Fibroblast of mammary gland (primary cell): ENCODE data around the gene NME3.

Experiments used
- DNase-seq: peaks from one replicate; pipeline ENCODE4 v3.0.0-alpha.2; 2010; ENCODE audit warnings: low read depth
- H3K4me3 ChIP-seq: 2 replicates; pipeline ENCODE4 v1.5.1; 2011; ENCODE audit warnings: low read depth, mild to moderate bottlenecking, low read length, moderate library complexity; ENCODE audit not compliant: control insufficient read depth
- TF ChIP-seq, protein P1 (sequence below): conservative IDR thresholded peaks from 2 replicates; pipeline ENCODE4 v1.5.1; 2011; ENCODE audit warnings: low read depth, low read length, inconsistent platforms; ENCODE audit not compliant: control insufficient read depth, insufficient read depth

Gene NME3

DNA sequence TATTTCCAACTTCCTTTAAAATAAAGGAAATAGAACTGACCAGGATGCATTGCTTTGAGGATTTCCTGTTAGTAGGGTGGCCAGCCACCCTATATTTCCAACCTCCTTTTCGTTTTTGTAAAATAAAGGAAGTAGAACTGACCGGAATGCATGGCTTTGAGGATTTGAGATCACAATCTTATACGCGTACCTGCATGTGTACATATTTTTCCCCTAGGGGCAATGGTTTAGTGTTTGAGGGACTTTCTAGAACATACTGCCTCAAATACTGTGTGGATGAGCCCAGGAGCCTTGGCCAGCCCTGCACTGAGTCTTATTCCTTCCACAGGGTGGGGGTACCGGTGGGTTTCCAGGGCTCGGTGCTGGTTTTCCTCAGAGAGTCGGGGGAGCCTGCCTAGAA is 39.7 kb downstream of the NME3 start:
- no peak overlapping the region for H3K4me3 ChIP-seq
- TF ChIP-seq, protein P1, sequence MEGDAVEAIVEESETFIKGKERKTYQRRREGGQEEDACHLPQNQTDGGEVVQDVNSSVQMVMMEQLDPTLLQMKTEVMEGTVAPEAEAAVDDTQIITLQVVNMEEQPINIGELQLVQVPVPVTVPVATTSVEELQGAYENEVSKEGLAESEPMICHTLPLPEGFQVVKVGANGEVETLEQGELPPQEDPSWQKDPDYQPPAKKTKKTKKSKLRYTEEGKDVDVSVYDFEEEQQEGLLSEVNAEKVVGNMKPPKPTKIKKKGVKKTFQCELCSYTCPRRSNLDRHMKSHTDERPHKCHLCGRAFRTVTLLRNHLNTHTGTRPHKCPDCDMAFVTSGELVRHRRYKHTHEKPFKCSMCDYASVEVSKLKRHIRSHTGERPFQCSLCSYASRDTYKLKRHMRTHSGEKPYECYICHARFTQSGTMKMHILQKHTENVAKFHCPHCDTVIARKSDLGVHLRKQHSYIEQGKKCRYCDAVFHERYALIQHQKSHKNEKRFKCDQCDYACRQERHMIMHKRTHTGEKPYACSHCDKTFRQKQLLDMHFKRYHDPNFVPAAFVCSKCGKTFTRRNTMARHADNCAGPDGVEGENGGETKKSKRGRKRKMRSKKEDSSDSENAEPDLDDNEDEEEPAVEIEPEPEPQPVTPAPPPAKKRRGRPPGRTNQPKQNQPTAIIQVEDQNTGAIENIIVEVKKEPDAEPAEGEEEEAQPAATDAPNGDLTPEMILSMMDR, result no peak
- no peak for DNase-seq

DNA sequence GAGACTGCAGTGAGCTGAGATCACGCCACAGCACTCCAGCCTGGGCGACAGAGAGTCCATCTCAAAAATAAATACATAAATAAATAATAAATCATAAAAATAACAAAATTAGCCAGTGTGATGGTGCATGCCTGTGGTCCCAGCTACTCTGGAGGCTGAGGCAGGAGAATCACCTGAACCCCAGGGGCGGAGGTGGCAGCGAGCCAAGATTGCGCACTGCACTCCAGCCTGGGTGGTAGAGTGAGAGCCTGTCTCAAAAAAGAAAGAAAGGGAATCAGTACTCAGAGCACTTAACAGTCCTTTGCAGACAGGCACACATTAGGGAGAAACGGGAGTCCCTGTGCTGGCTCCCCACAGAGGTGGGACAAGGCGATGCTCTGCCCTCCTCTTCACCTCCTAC is 40.3 kb downstream of the NME3 start:
- no peak for DNase-seq
- H3K4me3 ChIP-seq, result no peak overlapping the region
- TF ChIP-seq, protein P1, result no peak

DNA sequence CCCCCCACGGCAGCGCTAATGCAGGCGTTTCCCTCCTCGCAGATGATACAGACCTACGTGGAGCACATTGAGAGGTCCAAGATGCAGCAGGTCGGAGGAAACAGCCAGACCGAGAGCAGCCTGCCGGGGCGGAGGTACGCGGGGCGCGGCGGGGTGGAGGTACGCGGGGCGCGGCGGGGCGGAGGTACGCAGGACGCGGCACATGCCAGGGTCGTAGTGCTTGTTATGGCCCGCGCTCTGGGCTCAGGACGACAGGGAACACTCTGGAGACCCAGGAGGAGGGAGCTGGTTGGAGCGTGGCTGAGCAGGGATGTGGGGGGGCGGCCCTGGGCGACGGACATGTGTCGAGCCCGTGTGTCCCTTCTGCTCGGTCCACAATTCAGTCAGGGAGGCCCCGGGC is 41.9 kb downstream of the NME3 start:
- TF ChIP-seq, protein P1, result no peak
- no peak for DNase-seq
- H3K4me3 ChIP-seq, result no peak overlapping the region

DNA sequence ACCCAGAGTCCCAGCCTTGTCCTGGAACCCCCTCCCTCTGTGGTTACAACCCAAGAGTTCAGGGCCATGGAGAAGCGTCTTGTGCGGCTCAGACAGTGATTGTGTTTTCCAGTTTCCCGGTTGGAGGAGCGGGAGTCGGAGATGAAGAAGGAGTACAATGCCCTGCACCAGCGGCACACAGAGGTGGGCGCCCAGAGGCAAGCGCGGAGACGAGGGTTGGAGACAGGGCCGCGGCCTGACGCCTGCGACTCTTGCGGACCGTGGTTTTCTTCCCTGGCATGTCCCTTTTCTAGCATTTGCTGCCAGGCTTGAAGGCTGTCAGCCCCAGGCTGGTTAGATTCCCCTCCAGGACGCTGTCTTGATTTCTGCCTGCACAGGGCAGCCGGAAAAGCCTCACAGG is 42.3 kb downstream of the NME3 start:
- no peak overlapping the region for H3K4me3 ChIP-seq
- no peak for DNase-seq
- TF ChIP-seq, protein P1, result no peak

DNA sequence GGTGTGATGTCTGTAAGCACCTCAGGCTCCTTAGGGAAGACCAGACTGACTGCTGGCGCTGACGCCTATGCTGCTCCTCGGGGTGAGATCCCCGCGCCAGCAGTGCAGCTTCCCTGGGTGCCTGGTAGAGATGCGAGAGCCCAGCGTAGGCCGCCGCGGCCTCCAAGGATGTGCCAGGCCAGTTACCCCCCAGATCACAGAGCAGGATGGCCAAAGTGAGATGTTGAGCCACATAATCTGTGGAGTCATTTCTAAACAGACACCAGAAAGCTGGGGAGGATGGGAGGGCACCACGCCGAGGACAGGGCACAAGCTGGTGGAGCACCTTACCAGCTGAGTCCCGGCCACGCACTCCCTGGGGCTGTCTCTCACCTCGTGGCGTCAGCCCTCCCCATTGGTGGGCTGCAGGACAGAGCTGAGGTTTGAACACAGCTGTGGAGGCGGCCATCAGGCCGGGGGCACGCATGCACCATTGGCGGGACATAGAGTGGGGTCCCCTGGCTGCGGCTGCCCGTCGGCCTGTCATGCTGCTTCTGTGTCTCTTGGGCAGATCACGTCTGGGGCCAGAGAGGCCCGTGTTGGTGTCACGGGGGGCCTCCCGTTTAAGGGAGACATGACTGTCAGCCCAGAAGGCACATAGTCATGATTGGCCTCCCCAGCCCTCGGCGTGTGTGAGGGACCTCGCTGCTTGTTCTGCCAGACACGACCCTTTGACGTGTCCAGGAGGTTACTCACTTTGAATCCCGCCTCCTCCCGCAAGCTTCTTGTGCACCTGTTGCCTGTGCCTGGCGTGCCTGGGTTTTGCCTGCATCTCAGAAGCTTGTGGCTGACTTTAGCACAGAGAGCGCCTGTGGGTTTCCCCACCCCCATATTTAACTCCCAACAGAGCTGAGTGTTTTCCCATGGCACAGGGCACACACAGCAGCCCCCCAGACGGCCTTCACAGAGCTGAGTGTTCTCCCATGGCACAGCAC is 43.4 kb downstream of the NME3 start:
- TF ChIP-seq, protein P1, result no peak
- H3K4me3 ChIP-seq, result no peak overlapping the region
- no peak for DNase-seq

DNA sequence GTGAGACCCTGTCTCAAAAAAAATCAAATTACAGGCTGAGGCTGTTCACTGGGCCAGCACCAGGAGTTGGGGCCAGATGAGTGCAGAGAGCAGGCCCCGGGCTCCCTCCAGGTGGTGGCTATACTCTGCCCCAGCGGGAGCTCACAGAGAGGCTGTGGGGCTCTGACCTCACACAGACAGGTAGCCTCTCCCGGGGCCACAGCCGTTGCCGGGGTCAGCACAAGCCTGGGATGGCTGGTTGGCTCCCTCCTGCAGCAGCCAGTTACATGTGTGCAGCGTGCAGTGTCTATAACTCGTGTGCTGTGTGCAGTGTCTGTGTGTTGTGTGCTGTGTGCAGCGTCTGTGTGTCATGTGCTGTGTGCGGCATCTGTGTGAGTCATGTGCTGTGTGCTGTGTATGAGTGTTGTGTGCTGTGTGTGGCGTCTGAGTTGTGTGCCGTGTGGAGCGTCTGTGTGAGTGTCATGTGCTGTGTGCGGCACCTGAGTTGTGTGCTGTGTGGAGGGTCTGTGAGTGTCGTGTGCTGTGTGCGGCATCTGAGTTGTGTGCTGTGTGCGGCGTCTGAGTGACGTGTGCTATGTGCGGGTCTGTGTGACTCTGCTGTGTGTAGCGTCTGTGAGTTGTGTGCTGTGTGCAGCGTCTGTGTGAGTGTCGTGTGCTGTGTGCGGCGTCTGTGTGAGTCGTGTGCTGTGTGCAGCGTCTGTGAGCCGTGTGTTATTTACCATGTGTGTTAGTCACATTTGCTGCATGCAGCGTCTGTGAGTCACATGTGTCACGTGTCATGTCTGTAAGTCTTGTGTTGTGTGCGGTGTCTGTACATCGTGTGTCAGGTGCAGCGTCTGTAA is 44.5 kb downstream of the NME3 start:
- DNase-seq, result no peak
- TF ChIP-seq, protein P1, result no peak
- no peak overlapping the region for H3K4me3 ChIP-seq
